Measurements from ENCODE around the gene PALLD.
A peak's percentile ranks its signal among the peaks of the same experiment; 100 is the strongest.

The PALLD gene

GRCh38 chr4:168652755-168653154 lies 155.9 kb downstream of the PALLD start:
- no peak for DNase-seq

- DNase-seq: no peak
Observed at GRCh38 chr4:168654104-168654847, 157.4 kb downstream of the PALLD start.

- DNase-seq: no peak
Observed at GRCh38 chr4:168654848-168655174, 158.0 kb downstream of the PALLD start.

GRCh38 chr4:168655182-168655581 lies 158.3 kb downstream of the PALLD start:
- no peak for DNase-seq

DNA sequence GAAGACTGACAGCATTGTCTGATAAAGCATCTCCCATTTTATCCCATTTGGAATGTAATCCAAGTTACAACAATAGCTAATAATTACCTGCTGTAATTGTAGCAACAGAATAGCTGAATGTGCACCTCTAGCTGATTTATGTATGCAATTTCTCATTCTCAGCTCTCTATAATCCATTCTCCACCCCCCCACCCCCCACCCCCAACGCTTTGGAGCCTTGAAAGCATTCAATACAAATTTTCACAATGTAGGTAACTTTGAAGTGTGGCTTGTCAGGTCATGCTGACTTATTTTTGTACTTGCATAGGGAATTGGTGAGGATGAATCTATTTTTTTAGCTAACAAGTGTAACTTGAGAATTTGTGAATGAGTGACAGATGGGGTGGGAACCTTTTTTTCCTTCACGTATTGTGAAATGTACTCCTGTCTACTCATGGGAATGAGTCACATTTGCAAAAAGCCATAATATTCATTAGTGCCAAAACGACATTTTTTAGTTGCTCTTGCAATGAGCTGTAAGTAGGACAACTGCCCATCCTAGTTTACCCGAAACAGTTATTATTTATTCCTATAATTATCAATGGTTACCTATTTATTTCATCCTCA lies 159.3 kb downstream of the PALLD start:
- no peak for DNase-seq

- no peak for DNase-seq
Observed at GRCh38 chr4:168656946-168657473, 160.2 kb downstream of the PALLD start.

- no peak for DNase-seq
Observed at GRCh38 chr4:168658751-168659150, 161.9 kb downstream of the PALLD start.

GRCh38 chr4:168659741-168660465 lies 163.1 kb downstream of the PALLD start:
- DNase-seq: no peak

DNA sequence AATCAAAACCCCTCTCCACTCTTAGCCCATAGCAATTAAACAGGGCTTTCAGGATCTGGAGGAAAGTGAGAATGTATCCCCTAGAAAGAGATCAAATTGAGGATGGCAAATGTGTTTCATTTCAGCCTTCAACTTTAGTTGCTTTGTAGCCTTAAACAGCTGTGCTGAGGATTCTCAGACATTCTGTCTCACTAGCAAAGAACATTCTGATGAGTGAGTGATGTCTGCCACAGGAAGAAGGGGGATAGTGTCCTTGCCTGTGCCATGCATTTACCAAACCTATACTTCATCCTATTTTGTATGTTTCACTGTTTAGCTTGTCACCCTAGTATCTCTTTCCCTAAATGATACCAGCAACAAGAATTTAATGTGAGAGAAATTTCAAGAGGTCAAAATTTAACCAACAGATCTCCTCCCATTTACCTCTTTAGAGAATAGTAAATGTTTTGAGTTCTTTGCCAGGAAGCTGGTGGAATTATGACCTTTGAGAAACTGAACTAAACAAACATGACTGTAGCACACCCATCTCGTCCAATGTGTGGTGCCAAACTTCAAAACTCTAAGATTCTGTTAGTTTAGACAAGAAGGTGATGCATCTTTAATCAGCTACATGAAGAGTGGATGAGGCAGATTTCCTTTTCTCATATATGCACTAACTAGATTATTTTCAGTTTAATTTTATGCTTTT lies 165.6 kb downstream of the PALLD start:
- DNase-seq: no peak

DNA sequence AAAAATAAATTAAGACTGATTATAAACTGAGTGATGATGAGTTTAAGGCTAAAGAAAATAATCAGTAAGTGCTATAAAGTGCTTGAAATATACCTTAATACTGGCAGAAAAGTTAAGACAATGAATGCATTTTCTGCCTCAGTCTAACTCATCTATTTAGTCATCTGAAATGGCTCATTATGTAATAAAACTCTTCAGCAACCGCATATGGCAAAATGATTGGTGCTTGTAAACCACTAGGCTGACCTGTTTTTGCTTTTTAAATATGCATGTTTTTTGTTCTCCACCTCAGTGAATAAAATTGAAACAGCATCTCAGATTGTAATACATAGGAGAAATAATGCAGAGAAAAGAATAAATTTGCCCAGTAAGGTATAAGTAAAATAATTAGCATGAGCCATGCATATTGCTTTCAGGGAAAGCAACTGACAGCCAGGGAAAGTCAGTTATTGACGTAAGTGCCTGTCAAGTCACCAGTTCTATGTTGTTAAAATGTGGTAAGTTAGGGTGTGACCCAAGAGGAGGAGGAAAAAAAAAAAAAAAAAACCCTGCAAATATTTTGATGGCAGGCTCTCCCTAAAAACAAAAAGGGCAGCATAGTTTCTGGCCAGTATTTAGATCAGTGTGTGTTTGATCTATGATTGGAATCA lies 167.5 kb downstream of the PALLD start:
- no peak for DNase-seq

GRCh38 chr4:168666531-168666930 lies 169.7 kb downstream of the PALLD start:
- DNase-seq: no peak

GRCh38 chr4:168667376-168667775 lies 170.5 kb downstream of the PALLD start:
- DNase-seq: no peak

- DNase-seq: no peak
Observed at GRCh38 chr4:168667921-168668320, 171.1 kb downstream of the PALLD start.

GRCh38 chr4:168673476-168673875 lies 176.6 kb downstream of the PALLD start:
- DNase-seq: no peak

- DNase-seq: no peak
Observed at GRCh38 chr4:168674077-168674747, 177.4 kb downstream of the PALLD start.

DNA sequence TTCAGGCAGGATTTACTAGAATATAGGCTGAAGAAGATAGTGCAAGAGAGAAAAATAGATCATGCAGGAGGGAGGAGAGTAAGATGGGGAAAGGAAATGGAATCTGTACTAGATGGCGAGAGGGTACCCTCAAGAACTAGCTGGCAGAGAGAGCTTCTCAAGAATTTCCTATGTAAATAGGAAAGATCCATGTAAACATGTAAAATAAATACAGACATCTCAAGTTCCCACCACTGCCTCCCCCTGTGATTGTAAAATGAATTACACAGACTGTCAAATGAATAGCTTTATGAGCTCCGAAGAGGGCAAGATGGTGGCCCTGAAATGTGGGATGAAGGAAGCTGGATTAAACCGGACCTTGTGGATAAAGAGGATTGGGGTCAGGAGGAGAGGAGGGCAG lies 178.0 kb downstream of the PALLD start:
- DNase-seq: no peak

GRCh38 chr4:168677063-168677462 lies 180.2 kb downstream of the PALLD start:
- DNase-seq: peak; percentile 1

DNA sequence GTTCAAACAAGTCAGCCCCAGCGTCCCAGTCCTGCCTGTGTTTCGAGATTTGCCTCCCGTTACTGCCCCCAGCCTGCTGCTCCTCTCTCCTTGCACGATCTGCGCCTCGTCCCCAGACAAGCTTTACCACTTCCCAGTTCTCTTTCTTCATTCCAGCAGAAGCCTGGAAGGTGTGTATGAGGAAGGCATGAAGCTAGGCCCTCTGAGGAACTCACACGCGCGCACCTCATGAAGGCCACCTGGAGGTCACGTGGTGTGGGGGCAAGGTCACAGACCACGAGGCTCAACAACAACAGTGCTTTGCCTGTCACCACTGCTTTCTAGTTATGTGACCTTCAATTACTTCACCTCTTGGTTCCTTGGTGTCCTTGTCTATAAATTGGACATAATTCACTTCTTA lies 181.0 kb downstream of the PALLD start:
- DNase-seq: no peak

- DNase-seq: no peak
Observed at GRCh38 chr4:168678751-168679366, 182.0 kb downstream of the PALLD start.

- no peak for DNase-seq
Observed at GRCh38 chr4:168679397-168679796, 182.5 kb downstream of the PALLD start.

DNA sequence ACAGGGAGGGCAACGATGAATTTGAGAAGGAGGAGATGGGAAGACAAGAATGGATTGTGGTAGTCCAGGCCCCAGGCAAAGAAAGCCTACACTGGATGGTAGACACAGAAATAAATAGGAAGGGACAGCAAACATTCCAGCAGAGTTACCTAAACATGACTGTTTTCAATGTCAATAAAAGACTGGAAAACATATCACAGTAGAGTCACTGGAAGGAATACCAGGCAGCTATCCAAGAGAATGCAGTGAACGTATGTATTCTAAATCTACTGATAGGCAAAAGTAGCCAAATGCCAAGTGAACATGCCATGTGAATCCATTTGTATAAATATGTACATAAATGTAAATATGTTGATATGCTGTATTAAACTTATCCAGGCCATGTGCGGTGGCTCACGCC lies 183.0 kb downstream of the PALLD start:
- DNase-seq: no peak
